Stimulated activated CD4-positive, alpha-beta T cell treated with anti-CD3 and anti-CD28 coated beads, Interleukin-4, amount 100 ng/mL, for 48 hours (primary cell): ENCODE data around the gene MIAT.

Source experiments
- DNase-seq, 2 donors: peaks; one replicate each; pipeline ENCODE4 v3.0.0-alpha.2; 2020; ENCODE audit warnings: low read depth in 2 of 2

The MIAT gene

DNA sequence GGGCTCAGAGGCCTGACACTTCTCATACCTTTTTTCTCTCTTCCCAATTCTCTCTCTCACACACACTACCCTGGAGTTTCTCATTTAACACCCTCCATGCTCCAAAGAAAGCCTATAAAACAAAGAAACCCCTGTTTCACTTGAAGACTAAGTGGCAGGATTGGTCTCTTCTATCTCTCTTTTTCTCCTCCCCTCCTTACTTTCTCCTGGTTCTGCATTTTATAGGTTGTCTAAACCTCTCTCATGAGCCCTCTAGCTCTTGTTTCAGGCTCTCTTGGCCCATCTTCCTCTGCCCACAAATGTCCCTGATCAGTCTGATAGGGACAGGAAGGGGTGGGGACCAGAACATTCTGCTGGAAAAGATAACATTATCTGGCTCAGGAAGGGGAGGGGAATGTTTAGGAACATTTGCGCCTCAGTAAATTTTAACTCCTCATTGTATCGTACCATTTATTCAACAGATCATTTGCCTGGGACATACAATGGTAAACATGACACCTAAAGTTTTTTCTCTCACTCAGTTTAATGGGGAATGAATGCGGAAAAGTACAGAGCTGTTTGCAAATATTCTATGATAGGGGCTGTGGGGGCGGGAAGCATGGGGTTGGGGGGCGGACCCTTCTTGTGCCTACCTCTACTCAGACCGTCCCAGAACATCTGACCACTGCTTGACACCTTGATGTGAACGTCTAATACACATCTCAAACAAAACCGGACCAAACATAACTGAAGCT, 24.8 kb upstream of the MIAT start:
- no peak for DNase-seq

DNA sequence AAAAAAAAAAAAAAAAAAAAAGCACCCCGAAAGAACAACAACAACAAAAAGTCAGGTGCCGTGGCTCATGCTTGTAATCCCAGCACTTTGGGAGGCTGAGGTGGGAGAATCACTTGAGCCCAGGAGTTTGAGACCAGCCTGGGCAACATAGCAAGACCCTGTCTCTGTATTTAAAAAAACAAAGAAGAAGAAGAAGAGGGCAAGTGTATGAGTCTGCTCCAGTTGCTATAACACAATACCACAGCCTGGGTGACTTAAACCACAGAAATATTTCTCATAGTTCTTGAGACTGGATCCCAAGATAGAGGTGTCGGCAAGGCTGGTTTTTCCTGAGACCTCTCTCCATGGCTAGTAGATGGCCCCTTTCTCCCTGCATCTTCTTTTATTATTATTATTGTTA, 23.2 kb upstream of the MIAT start:
- no peak for DNase-seq

DNA sequence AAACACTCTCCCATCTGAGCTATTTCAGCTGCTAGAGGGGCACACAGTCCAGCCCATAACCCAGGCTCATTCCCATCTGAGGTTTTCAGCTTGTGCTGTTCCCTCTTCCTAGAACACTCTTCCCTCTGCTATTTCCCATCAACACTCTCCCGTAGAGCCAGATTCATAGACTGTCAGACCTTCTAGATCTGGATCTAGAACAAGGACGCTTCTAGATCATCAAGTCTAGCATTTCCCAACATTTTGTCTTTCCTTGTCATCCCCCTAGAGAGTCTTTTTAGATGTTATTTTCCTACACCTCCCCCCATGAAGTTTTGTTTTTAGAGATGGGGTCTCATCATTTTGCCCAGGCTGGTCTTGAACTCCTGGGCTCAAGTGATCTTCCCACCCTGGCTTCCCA, 22.3 kb upstream of the MIAT start:
- DNase-seq: no peak

DNA sequence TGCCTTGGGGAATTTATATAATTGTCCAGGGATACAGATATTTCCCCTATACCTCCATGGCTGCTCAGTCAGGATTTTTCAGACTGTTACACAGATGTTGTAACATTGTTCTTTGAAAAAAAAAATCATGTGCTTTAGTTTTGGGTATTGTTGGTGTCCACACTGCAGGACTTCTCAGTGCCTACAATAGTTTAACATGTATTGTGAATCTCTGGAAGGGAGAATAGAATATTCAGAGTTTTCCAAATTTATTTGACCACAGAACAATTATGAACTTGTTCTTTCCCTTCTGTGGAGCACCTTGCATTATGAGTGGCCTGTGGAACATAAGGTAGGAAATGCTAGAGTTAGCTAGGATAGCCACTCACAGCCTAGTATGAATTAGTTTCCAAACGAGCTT, 21.1 kb upstream of the MIAT start:
- DNase-seq: no peak

DNA sequence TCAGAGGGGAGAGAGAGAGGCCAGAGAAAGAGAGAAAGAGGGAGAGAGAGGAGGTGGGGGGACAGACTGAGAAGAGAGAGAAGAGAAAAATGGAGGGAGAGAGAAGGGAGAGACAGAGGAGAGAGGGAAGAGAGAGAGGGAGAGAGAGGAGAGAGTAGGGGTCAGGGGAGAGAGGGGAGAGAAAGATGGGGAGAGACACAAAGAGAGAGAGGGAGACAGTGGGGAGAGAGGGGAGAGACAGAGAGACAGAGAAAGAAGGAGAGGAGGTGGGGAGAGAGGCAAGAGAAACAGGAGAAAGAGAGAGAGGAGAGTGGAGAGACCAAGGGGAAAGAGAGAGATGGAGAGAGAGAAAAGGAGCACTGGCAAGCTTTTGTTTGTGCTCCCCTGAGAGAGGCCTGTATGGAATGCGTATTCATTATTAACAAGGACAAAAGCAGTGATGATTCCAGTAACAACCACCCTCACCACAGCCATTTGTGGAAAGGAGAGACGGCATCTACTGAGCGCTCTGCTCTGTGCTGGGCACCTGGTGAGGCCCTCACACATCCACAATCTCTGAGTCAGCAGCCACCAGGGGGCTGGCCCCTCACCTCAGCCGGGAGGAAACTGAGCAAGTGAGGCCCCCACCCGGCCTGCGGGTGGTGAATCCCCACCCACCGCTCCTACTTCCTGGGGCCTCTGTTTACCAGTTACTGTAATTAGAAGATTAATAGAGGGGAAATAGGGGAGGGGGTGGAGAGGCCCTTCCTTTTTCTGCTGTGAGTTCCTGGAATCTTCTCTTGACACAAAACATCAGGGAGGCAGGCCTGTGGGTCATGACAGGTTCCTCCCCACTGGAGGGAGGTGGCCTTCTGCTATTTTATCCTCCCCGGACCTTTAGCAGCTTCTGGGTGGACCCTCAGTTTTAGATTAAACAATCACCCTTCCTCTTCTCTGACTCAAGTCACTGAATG, 14.6 kb upstream of the MIAT start:
- DNase-seq: peak; percentile 62 to 75

DNA sequence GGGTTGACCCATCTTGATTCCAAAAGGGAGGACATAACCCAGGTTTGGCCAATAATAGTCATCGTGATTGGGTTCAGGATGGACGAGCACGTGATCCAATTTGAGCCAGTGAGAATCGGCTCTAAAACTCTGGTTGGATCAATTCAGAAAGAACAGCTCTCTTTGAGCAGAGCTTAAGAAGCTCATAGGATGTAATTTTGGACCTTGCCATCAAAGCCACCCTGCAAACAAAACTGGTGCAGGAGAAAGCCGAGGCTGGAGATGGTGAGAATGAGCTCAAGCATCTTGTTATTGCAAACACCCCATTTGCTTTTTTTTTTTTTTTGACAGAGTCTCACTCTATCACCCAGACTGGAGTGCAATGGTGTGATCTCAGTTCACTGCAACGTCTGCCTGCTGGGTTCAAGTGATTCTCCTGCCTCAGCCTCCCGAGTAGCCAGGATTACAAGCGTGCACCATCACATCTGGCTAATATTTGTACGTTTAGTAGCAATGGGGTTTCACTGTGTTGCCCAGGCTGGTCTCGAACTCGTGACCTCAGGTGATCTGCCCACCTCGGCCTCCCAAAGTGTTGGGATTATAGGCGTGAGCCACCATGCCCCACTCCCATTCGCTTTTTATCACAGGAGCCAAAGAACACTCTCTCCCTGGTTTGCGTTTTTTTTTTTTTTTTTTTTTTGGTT, 13.8 kb upstream of the MIAT start:
- DNase-seq: no peak

DNA sequence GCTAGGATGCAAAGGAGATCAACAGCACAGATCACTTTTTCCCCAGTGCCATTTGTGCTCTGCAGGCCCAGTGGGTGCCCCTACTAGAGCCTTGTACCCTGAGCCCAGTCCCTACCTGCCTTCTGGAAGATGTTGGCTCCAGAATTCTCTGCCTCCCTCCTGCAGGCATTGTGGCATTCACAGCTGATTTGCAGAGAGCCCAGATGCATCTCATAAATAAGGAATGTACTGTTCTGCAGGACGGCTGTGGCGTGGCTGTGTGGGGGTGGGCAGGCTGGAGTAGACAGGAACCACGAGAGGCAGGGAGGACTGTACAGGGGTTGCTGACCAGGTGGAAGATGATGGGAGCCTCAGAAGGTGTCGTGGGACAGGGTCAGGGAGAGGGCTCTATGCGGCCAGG, 11.2 kb upstream of the MIAT start:
- no peak for DNase-seq

DNA sequence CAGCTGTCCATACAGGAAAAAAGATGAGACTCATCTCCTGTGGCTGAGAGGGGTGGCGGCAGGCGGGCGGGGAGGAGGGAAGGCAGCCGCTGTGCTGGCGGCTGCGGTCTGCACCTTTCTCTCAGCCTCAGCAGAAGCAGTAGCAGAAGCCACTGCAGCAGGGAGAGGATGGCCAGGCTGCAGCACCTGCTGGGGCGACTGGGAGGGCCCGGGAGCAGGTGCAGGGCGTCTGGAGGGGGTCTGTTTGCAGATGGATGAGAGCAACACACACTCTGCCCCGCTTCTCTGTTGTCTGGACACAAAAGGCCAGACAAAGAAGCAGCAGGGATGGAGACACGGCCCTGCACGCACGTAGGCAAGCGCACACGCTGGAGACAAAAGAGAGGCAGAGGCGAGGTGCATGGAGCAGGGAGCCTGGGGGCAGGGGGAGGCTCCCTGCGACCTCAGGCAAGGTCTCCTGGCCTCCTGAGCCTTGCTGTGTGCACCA, 9.3 kb upstream of the MIAT start:
- no peak for DNase-seq

DNA sequence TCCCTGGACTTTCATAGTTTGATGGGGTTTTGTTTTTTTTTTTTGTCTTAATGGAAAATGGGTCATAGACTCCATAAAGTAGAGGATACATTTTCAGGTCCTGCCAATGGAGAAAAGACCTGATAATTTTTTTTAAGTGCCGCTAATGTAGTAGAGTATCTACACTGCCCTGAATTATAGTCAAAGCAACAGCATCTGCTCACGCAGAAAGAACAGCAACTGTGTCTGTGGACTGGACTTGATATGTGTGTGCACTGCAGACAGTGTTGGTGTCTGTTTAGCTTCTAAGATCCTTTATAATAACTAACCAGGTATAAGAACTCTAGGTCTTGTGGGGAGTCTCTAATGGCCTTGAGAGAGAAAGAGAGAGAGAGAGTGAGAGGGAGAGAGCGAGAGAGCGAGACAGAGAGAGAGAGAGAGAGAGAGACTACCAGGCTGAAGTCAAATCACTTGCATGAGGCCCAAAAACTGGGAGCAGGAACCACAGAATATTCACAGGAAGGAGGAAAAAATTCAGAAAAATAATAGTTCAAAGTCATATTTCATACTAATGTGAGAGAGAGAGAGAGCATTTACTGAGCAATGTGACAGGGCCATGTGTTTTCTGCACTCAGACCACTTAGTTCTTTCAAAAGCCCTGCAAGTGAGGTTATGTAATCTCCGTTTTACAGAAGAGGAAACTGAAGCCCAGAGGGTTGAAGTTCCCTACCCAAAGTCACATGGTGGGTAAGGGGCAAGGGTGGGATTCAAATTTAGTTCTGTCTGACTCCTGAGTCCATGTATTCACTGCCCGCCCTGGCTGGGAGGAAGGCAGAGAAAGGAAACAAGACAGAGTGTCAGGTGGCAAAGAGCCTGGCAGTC, 8.6 kb upstream of the MIAT start:
- no peak for DNase-seq

DNA sequence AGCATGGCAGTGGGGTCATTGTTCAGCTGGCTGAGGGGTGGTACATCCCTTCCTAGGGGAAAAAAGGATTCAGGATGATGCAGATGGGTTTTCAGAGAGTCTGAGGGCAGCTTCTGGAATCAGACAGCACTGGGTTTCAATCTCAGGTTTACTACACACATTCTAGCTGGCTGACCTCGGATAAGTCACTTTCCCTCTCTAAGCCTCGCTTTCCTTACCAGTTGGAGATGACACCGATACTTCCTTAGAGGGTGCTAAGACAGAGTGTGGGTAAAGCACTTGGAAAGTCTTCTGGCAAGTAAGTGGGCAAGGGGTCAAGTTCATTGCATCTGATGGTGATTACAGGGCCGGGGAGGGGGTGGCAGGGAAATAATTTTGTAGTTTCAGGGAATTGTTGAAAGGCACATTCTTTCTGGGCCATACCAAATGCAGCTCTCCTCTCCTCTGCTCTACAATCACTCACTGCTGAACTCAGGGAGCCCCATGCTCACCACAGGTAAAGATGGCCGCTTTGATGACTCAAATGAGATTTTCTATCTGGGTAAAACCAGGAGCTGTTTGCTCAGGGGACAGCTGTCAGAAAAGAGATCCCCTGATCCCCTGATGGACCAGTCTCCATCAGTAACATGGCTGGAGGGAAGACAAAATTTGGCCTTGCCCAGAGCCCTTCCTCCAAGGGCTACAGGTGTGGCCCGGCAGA, 6.5 kb upstream of the MIAT start:
- DNase-seq: no peak

DNA sequence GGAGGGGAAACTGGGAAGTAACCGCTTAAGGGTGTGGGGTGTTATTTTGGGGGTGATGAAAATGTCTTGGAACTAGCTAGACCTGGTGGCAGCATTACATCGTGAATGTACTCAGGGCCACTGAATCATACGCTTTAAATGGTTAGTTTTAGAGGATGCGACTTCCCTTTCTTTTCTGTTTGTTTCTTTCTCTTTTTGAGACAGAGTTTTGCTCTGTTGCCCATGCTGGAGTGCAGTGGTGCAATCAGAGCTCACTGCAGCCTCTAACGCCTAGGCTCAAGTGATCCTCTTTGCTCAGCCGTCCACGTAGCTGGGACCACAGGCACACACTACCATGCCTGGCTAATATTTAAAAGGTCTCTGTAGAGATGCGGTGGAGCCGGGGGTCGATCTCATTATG, 5.6 kb upstream of the MIAT start:
- no peak for DNase-seq

DNA sequence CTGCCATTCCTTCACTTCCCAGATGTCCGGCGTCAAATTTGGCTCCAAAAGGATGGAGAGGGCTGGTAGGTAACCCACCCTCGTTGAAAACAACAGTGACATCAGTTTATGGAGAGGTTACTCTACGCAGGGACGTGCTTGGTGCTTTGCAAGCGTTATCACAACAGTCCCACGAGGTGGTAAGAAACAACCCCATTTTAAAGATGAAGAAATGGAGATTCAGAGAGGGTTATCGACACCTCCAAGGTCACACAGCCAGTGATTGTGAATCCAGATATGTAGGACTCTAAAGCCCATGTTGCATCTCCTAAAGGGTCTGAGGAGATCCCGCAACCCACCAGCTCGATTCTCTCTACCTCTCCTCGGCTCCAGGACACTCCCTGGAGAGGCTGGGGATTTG, 773 bp downstream of the MIAT start:
- DNase-seq: no peak

DNA sequence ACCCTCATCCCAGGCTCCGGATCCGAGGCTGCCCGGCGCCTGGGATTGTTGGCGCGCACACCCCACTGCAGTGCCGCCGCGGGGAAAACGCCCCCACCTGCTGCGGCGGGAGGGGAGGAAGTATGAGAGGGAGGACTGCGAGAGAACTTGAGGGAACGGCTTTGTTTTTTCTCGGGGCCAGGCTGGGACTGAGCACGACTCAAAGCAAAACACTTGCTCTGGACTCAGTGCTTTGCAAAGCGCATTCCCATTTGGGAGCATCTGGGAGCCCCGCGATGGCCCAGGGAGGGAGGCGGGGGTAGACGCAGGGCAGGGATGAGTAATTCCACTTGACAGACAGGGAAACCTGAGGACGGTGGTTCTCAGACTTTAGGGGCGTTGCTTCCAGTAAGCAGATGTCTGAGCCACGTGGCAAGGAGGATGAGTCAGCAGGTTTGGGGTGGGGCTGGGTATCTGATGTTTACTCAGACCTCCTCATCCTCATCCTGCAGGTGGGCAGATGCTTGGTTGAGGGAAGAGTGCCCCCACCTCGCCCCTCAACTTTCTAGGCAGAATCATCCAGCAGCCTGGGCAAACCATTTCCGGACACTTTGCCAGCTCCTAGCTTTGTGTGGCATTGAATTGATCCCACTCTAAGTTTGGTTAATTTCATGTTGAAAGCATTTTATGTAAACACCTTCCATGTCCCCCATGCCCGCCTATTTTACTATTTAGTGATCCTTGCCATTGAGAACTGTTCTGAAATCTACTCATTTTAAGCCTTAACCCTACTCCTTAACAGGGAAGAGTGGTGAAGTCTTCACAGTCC, 1.5 kb downstream of the MIAT start:
- DNase-seq: peak; percentile 71 to 81

DNA sequence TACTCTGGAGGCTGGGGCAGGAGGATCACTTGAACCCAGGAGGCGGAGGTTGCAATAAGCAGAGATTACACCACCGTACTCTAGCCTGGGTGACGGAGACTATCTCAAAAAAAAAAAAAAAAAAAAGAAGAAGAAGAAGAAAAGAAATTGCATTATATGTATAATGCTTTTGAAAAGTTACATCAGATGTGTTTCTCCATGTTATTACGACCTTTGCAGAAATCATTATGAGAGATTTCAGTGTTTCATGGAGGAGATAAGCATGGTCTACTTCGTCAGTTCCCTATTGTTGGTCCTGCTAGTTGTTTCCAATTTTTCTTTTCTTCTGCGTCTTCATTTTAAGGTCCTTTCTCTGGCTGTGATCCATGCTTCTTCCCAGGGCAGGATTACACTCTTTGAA, 3.0 kb downstream of the MIAT start:
- no peak for DNase-seq

DNA sequence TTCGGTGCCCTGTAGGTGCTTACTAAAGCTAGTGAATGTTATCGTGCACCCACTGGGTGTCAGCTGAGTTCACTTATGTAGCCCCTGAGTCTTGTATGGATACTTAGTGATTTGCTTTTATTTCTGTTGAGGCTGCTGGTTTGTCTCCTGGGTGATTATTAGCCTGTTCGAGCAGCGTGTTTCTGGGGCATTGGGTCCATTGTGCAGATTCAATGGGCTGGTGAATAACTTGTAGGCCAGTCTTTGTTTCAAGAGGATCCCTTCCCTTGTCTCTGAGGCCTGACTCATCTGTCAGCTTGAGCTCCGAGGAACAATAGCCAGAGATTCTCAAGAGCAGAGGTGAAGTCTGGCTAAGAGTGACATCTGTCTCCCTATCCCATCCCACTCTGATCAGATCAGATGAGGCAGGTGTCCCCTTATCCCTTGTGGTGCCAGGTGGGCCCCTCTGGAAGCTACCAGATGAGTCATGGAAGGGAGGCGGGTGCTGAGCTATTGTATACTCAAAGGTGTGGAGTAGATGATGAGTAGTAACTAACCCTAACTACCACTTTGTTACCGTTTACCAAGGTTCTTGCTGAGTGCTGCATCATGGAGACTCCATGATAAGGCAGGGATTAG, 3.7 kb downstream of the MIAT start:
- DNase-seq: no peak

DNA sequence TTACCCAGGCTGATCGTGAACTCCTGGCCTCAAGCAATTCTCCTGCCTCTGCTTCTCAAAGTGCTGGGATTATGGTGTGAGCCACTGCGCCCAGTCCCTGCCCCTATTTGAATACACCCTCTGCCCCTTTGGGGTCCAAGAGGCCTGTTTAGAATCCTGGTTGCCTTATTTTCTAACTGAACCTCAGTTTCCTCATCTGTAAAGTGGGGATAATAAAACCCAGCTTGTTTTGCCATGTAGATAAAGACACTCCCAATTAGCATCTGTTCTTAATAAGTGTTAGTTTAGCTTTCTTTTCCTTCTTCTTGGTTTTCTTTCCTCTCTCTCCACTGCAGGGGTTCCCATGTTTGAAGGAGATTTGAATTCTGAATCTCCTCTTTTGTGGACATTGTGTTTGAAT, 4.8 kb downstream of the MIAT start:
- DNase-seq: no peak

DNA sequence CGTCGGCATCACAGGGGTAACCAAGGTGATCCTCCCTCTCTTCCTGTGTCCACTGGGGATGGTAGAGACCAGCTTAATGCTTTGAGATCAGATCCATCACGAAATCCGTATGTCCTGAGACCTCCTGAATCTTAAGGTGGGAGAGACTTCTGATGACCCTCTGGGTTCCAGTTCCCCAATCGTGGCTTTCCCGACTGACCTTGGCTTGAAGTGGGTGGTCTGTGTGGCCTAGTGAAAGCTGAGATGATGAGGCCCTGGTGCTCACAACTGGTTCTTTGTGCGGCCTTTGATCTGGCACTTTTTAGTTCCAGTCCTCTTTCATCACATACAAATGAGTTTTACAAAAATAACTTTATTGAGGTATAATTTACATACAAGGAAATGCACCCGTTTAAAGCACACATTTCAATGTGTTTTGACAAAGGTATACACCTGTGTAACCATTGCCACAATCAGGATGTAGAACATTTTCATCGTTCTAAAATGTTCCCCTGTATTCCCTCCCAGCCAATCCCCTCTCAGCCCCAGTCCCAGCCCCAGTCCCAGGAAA, 6.1 kb downstream of the MIAT start:
- DNase-seq: no peak

DNA sequence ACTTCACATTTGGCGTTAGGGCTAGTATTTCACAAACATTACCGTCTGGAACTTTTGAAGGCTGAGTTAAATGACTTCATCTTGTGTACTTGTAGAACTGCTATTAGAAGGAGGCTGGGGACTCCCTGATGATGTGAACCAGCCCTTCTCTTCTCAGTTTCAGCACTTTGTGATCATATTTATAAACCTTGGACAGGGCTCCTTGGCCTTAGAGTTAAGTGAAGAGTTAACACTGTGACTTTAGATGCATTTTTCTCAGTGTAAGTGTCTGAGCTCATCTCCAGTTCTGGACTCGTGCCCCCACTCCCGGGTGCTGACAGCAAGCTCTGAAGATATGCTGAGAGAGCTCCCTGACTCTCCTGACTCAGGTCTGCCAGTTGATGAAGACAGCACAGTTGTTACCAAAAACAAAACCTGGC, 8.4 kb downstream of the MIAT start:
- DNase-seq: no peak

DNA sequence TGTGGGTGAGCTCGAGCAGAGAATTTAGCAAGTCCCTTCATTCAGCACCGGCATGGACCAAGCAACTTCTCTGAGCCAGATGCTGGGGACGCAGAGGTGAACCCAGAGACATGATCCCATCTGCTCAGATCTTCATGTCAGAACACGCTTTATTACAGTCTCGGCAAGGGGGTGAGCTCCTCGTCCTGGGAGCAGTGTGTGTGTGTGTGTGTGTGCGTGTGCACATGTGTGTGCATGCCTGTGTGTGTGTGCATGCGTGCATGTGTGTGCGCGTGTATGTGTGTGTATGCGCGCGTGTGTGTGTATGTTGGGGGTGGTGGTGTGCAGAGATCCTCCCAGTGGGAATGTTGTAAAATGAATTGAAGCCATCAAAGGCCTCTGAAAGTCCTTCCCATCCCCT, 9.8 kb downstream of the MIAT start:
- no peak for DNase-seq
